Urinary bladder (tissue), 4 donors: Measurements from ENCODE around the gene RETREG2. TPM values are rescaled to one million over a fixed set of nuclear protein-coding genes. Genes with fewer than 3 reads are reported as not detected.
A peak's percentile ranks its signal among the peaks of the same experiment; 100 is the strongest.

Source experiments
- DNase-seq: peaks from one replicate; pipeline ENCODE4 v3.0.0-alpha.2; 2015; ENCODE audit errors: extremely low spot score
- H3K27ac ChIP-seq: one replicate; pipeline ENCODE4 v1.5.1; 2013; ENCODE audit warnings: low read depth, mild to moderate bottlenecking, moderate library complexity
- H3K36me3 ChIP-seq: one replicate; pipeline ENCODE4 v1.6.1; 2013; ENCODE audit warnings: mild to moderate bottlenecking, moderate library complexity; ENCODE audit not compliant: insufficient read depth
- H3K4me1 ChIP-seq: one replicate; pipeline ENCODE4 v1.6.1; 2013; ENCODE audit warnings: mild to moderate bottlenecking, moderate library complexity; ENCODE audit not compliant: insufficient read depth
- H3K4me3 ChIP-seq: one replicate; pipeline ENCODE4 v1.5.1; 2013; ENCODE audit warnings: low read depth, low read length
- WGBS: extraction: QIAGEN DNeasy Blood & Tissue Kit; methylation state at CpG from one replicate; pipeline ENCODE4 v1.1.7; 2013; 5-methylcytosine and 5-hydroxymethylcytosine counted together
- polyA plus RNA-seq: library from polyadenylated mRNA; stranded (reverse); fragments of 200-250 nt; gene quantifications from one replicate; pipeline ENCODE4 v1.2.3, GENCODE V29; 2013
- total RNA-seq: library from RNA; depleted of rRNA; stranded (reverse); fragments of >200 nt; gene quantifications from one replicate; pipeline ENCODE4 v1.2.3, GENCODE V29; 2014
- donor health status: healthy with polysubstance abuse.
- donor health status: healthy.

RETREG2 gene
- total and polyA plus RNA-seq, 2 donors: 34.7 to 65.4 TPM

DNA sequence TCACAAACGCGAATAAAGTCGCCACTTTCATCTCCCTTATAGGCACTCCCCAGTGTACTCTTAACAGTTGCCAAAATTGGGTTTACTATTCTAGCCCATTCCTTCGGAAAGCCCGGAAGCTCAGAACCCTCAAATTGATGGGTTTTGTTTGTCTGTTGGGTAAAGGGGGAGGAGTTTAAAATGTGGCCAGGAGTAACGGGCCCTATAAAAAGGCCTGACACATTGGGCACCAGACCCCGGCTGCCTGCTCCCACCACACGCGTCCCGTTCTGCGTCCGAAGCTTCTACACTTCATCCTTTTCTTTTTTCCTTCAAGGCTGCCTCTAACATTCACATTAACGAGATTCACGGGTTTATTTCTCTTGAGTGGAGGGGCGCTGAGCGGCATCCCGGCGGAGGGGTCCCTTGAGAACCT, 18.3 kb upstream of the RETREG2 start:
- DNase-seq: no peak
- 7% methylated on average over 18 of the region's 18 CpGs for WGBS
- Histone ChIP-seq H3K4me3 (peak overlapping the region; percentile 45), H3K27ac (peak overlapping the region; percentile 15), H3K4me1 (no peaks in the 10 kb centered on the region), H3K36me3 (no peaks in the 10 kb centered on the region)

GRCh38 chr2:219160186-219161017, 17.7 kb upstream of the RETREG2 start, which contains the start of gene NHEJ1:
NHEJ1 (minus strand) TSS chr2:219160815; CDS start chr2:219158362, 2,453 bp downstream.
- Histone ChIP-seq H3K4me3 (peak within 1 kb of the TSS; percentile 45), H3K4me1 (no peaks in the 10 kb centered on the region), H3K36me3 (no peaks in the 10 kb centered on the region), H3K27ac (peak within 1 kb of the TSS; percentile 90)
- DNase-seq: peak; percentile 83
- WGBS: under 1% methylated on average over 70 of the region's 70 CpGs

DNA sequence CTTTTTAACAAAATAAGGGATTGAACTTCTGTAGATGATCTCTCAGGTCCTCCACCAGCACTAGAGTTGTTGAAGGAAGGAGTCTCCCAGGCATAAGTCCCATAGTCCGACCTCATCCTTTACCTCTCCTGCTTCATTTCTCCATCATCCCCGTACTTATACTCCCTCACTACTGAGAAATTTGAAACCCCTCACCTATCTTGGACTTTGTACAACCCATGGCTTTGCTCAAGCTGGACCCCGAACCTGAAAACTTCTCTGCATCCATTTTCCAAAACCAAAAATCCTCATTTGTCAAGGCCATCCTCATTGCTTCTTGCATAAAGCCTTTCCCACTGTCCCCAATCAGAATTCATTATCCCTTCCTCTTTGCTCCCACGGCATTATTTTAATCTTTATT, 17.0 kb upstream of the RETREG2 start:
- Histone ChIP-seq H3K27ac (peak overlapping the region; percentile 90), H3K36me3 (no peaks in the 10 kb centered on the region), H3K4me1 (no peaks in the 10 kb centered on the region), H3K4me3 (peak overlapping the region; percentile 45)
- DNase-seq: no peak
- 71% methylated on average over 4 of the region's 4 CpGs for WGBS

GRCh38 chr2:219163156-219163555, 14.9 kb upstream of the RETREG2 start:
- 88% methylated on average over 6 of the region's 6 CpGs for WGBS
- H3K36me3 ChIP-seq: no peaks in the 10 kb centered on the region
- H3K4me3 ChIP-seq: no peak overlapping the region

GRCh38 chr2:219165058-219165911, 12.8 kb upstream of the RETREG2 start:
- 85% methylated on average over 10 of the region's 10 CpGs for WGBS
- Histone ChIP-seq H3K36me3 (no peaks in the 10 kb centered on the region), H3K4me1 (no peaks in the 10 kb centered on the region), H3K27ac (no peak overlapping the region), H3K4me3 (no peak overlapping the region)
- DNase-seq: no peak

More at GRCh38 chr2:219163156-219163555, 14.9 kb upstream of the RETREG2 start:
- Histone ChIP-seq H3K27ac (no peak overlapping the region), H3K4me1 (no peaks in the 10 kb centered on the region)
- DNase-seq: no peak

GRCh38 chr2:219167997-219168396, 10.1 kb upstream of the RETREG2 start:
- DNase-seq: no peak
- H3K4me1 ChIP-seq: no peaks in the 10 kb centered on the region
- WGBS: 51% methylated on average over 5 of the region's 5 CpGs
- H3K4me3 ChIP-seq: no peak overlapping the region
- no peak overlapping the region for H3K27ac ChIP-seq
- peaks cover 5% of the 10 kb centered on the region for H3K36me3 ChIP-seq

GRCh38 chr2:219168526-219168925, 9.5 kb upstream of the RETREG2 start:
- no peak for DNase-seq
- no peak overlapping the region for H3K4me3 ChIP-seq

GRCh38 chr2:219168932-219169331, 9.1 kb upstream of the RETREG2 start:
- H3K27ac ChIP-seq: no peak overlapping the region
- no peak overlapping the region for H3K4me3 ChIP-seq
- DNase-seq: no peak

More at GRCh38 chr2:219168526-219168925, 9.5 kb upstream of the RETREG2 start:
- no peak overlapping the region for H3K27ac ChIP-seq
- no peaks in the 10 kb centered on the region for H3K4me1 ChIP-seq
- H3K36me3 ChIP-seq: peaks cover 5% of the 10 kb centered on the region
- 53% methylated on average over 6 of the region's 6 CpGs for WGBS

DNA sequence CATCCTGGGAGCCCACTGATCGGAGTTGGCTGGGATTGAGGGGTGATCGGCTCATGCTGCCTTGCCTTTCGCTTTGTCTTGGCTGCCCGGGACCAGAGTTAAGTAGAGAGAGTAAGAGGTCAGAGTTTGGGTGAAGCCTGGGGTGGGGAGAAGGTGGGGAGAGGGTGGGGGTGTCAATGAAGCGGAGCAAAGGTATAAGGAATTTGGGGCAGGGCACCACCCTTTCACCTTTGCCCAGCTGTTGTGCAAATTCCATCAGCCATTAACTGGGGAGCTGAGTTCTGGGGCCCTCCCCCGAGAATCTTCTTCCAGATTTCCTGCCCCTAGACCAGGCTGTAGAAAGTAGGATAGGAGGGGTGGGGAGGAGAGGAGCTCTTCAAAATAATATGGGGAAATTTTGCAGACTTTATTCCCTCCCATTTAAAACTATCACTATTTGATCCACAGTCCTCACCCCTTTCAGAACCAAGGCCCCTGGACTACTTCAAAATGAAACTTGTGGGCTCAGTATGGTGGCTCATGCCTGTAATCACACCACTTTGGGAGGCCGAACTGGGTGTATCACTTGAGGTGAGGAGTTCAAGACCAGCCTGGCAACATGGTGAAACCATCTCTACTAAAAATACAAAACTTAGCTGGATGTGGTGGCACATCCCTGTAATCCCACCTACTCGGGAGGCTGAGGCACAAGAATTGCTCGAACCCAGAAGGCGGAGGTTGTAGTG, 8.0 kb upstream of the RETREG2 start, which contains the start of gene SLC23A3:
SLC23A3 (minus strand) TSS at position 100 of the 725 bp plus-strand sequence; CDS start at position 55, 45 bp downstream.
- Histone ChIP-seq H3K4me3 (no peak within 1 kb of the TSS), H3K4me1 (no peaks in the 10 kb centered on the region), H3K36me3 (peaks cover 5% of the 10 kb centered on the region), H3K27ac (no peak within 1 kb of the TSS)
- WGBS: 88% methylated on average over 10 of the region's 10 CpGs
- DNase-seq: no peak

More at GRCh38 chr2:219168932-219169331, 9.1 kb upstream of the RETREG2 start:
- Histone ChIP-seq H3K4me1 (no peaks in the 10 kb centered on the region), H3K36me3 (peaks cover 5% of the 10 kb centered on the region)

DNA sequence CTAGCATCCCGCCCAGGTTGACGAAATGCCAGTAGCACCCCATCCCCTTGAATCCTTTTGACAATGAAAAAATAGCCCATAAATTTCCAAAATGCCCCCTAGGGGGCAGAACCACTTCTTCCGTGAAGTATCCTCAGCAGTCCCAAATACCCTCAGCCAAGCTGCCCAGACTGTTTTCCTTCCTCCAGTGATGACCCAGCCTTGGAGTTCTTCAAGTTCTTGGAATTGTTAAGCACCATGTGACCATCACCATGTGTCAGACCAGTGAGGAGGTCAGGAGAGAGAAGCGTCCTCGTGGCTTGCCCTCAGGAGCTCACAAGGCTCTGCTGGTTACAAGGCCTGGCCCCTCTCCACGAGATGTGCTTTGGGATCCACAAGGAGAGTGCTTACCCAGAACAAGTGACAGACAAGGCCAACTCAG, 6.8 kb upstream of the RETREG2 start:
- WGBS: 25% methylated on average over 6 of the region's 6 CpGs
- Histone ChIP-seq H3K4me3 (no peak overlapping the region), H3K4me1 (no peaks in the 10 kb centered on the region), H3K27ac (peak overlapping the region; percentile 42), H3K36me3 (peaks cover 5% of the 10 kb centered on the region)
- DNase-seq: no peak

GRCh38 chr2:219172231-219173154, 5.6 kb upstream of the RETREG2 start:
- 87% methylated on average over 16 of the region's 16 CpGs for WGBS
- H3K36me3 ChIP-seq: peaks cover 5% of the 10 kb centered on the region
- H3K4me1 ChIP-seq: no peaks in the 10 kb centered on the region
- no peak overlapping the region for H3K4me3 ChIP-seq
- DNase-seq: no peak
- no peak overlapping the region for H3K27ac ChIP-seq

DNA sequence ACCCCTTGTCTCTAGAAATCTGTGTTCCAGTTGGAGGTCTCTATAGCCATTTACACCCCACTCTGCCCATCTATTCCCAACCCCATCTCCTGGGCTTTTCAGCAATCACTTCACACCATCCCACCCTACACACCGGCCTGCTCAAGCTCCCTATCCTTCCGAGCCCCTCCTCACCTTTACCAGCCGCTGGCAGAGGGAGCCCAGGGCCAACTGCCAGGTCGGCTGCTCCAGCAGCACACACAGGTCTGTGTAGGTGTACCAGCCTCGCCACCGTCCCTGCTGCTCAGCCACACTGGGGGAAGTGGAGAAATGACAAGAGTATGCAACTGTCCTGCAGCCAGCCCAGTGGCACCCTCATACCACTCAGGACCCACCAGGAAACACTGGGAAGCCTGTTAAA, 4.9 kb upstream of the RETREG2 start:
- Histone ChIP-seq H3K4me3 (no peak overlapping the region), H3K36me3 (peaks cover 5% of the 10 kb centered on the region), H3K4me1 (no peaks in the 10 kb centered on the region), H3K27ac (no peak overlapping the region)
- no peak for DNase-seq
- 94% methylated on average over 6 of the region's 6 CpGs for WGBS
